H9 (cell line): ENCODE results near the gene GALC. TPM values are rescaled to one million over a fixed set of nuclear protein-coding genes. Genes with fewer than 3 reads are reported as not detected.

Experiments
- DNase-seq: peaks from one replicate; pipeline ENCODE4 v3.0.0-alpha.2; 2017
- H2AFZ ChIP-seq: one replicate; pipeline ENCODE4 v1.6.1; 2013; ENCODE audit warnings: mild to moderate bottlenecking, low read length, control low read depth, moderate library complexity
- H2AK5ac ChIP-seq: 2 replicates; pipeline ENCODE4 v1.6.1; 2013; ENCODE audit warnings: low read length, control low read depth, mixed read lengths; ENCODE audit not compliant: insufficient read length
- H2BK120ac ChIP-seq: one replicate; pipeline ENCODE4 v1.6.1; 2013; ENCODE audit warnings: low read depth, mild to moderate bottlenecking, low read length, control low read depth, inconsistent platforms; ENCODE audit not compliant: poor library complexity, severe bottlenecking
- H2BK12ac ChIP-seq: 2 replicates; pipeline ENCODE4 v1.6.1; 2013; ENCODE audit warnings: low read length, control low read depth, mixed read lengths, low read depth; ENCODE audit not compliant: insufficient read length
- H2BK15ac ChIP-seq: 2 replicates; pipeline ENCODE4 v1.6.1; 2013; ENCODE audit warnings: low read depth, low read length, control low read depth
- H2BK20ac ChIP-seq: one replicate; pipeline ENCODE4 v1.6.1; 2013; ENCODE audit warnings: low read depth, mild to moderate bottlenecking, low read length, control low read depth, inconsistent platforms; ENCODE audit not compliant: poor library complexity, severe bottlenecking
- H2BK5ac ChIP-seq: 2 replicates; pipeline ENCODE4 v1.6.1; 2013; ENCODE audit warnings: low read length, control low read depth, mixed read lengths; ENCODE audit not compliant: insufficient read length
- H3K14ac ChIP-seq: 2 replicates; pipeline ENCODE4 v1.6.1; 2013; ENCODE audit warnings: low read length, control low read depth; ENCODE audit not compliant: insufficient read depth
- H3K18ac ChIP-seq: 2 replicates; pipeline ENCODE4 v1.6.1; 2013; ENCODE audit warnings: low read depth, mild to moderate bottlenecking, mixed read lengths, low read length, control low read depth; ENCODE audit not compliant: insufficient read length
- H3K23ac ChIP-seq: 2 replicates; pipeline ENCODE4 v1.6.1; 2013; ENCODE audit warnings: low read length, control low read depth, mixed read lengths, low read depth; ENCODE audit not compliant: insufficient read length
- H3K23me2 ChIP-seq: 2 replicates; pipeline ENCODE4 v1.6.1; 2013; ENCODE audit warnings: low read depth, mild to moderate bottlenecking, mixed read lengths, low read length, control low read depth; ENCODE audit not compliant: insufficient read length, poor library complexity, severe bottlenecking
- H3K27ac ChIP-seq: 2 replicates; pipeline ENCODE4 v1.5.1; 2013; ENCODE audit warnings: low read length, control low read depth, mixed read lengths, low read depth; ENCODE audit not compliant: insufficient read length
- H3K27me3 ChIP-seq: 2 replicates; pipeline ENCODE4 v1.6.1; 2013; ENCODE audit warnings: low read length, control low read depth, inconsistent platforms; ENCODE audit not compliant: insufficient read depth
- H3K4ac ChIP-seq: 2 replicates; pipeline ENCODE4 v1.6.1; 2013; ENCODE audit warnings: low read depth, mild to moderate bottlenecking, control low read depth, inconsistent platforms, low read length, moderate library complexity
- H3K4me1 ChIP-seq: 2 replicates; pipeline ENCODE4 v1.6.1; 2013; ENCODE audit warnings: low read length, control low read depth, inconsistent platforms; ENCODE audit not compliant: insufficient read depth
- H3K4me2 ChIP-seq: 2 replicates; pipeline ENCODE4 v1.6.1; 2013; ENCODE audit warnings: low read length, control low read depth, mixed read lengths; ENCODE audit not compliant: insufficient read length, insufficient read depth
- H3K56ac ChIP-seq: 2 replicates; pipeline ENCODE4 v1.6.1; 2013; ENCODE audit warnings: low read depth, mild to moderate bottlenecking, mixed read lengths, low read length, control low read depth; ENCODE audit not compliant: insufficient read length
- H3K79me1 ChIP-seq: 2 replicates; pipeline ENCODE4 v1.6.1; 2013; ENCODE audit warnings: low read depth, mild to moderate bottlenecking, moderate library complexity, low read length, control low read depth, inconsistent platforms; ENCODE audit not compliant: insufficient read depth, poor library complexity, severe bottlenecking
- H3K79me2 ChIP-seq: 2 replicates; pipeline ENCODE4 v1.6.1; 2013; ENCODE audit warnings: low read length, control low read depth, inconsistent platforms; ENCODE audit not compliant: insufficient read depth
- H3K9ac ChIP-seq: 2 replicates; pipeline ENCODE4 v1.6.1; 2013; ENCODE audit warnings: low read length, control low read depth, mixed read lengths; ENCODE audit not compliant: insufficient read length; ENCODE audit errors: extremely low read depth
- H3K9me3 ChIP-seq: one replicate; pipeline ENCODE4 v1.6.1; 2013; ENCODE audit warnings: low read depth, low read length, inconsistent platforms; ENCODE audit not compliant: control insufficient read depth
- H3T11ph ChIP-seq: one replicate; pipeline ENCODE4 v1.6.1; 2013; ENCODE audit warnings: mild to moderate bottlenecking, low read length, control low read depth, inconsistent platforms
- H4K20me1 ChIP-seq: one replicate; pipeline ENCODE4 v1.6.1; 2013; ENCODE audit not compliant: control insufficient read depth, insufficient read length, insufficient read depth
- H4K5ac ChIP-seq: 2 replicates; pipeline ENCODE4 v1.6.1; 2013; ENCODE audit warnings: low read depth, mild to moderate bottlenecking, mixed read lengths, low read length, control low read depth; ENCODE audit not compliant: insufficient read length
- H4K8ac ChIP-seq: replicated peaks from 2 replicates; pipeline ENCODE4 v1.6.1; 2013; ENCODE audit warnings: low read length, control low read depth, mixed read lengths, low read depth; ENCODE audit not compliant: insufficient read length
- H4K91ac ChIP-seq: 2 replicates; pipeline ENCODE4 v1.6.1; 2013; ENCODE audit warnings: low read depth, mild to moderate bottlenecking, moderate library complexity, mixed read lengths, low read length, control low read depth; ENCODE audit not compliant: insufficient read length
- H3K27ac Mint-ChIP-seq, 3 experiments: 2 replicates in 2 of 3; 3 replicates in 1 of 3; pipeline ENCODE4 v1.8.0; 2020 to 2021; ENCODE audit warnings: mixed read lengths in 3 of 3, mild to moderate bottlenecking in 1 of 3, moderate library complexity in 1 of 3
- H3K27me3 Mint-ChIP-seq: 2 replicates; pipeline ENCODE4 v1.8.0; 2021; ENCODE audit warnings: low read depth, mild to moderate bottlenecking, moderate library complexity, mixed read lengths
- H3K36me3 Mint-ChIP-seq, 3 experiments: 2 replicates in 2 of 3; 3 replicates in 1 of 3; pipeline ENCODE4 v1.8.0; 2020 to 2021; ENCODE audit warnings: low read depth in 3 of 3, mixed read lengths in 3 of 3; ENCODE audit not compliant: insufficient read depth in 1 of 3
- H3K4me1 Mint-ChIP-seq, 2 experiments: 2 replicates each; pipeline ENCODE4 v1.8.0; 2020; ENCODE audit warnings: mixed read lengths in 2 of 2
- H3K4me3 Mint-ChIP-seq, 2 experiments: 2 replicates in 1 of 2; 3 replicates in 1 of 2; pipeline ENCODE4 v1.8.0; 2020 to 2021; ENCODE audit warnings: mild to moderate bottlenecking in 2 of 2, mixed read lengths in 2 of 2, moderate library complexity in 1 of 2
- H3K9me3 Mint-ChIP-seq, 2 experiments: 2 replicates in 1 of 2; 3 replicates in 1 of 2; pipeline ENCODE4 v1.8.0; 2020; ENCODE audit warnings: mild to moderate bottlenecking in 2 of 2, mixed read lengths in 2 of 2, moderate library complexity in 1 of 2
- WGBS: extraction: QIAGEN DNeasy Blood & Tissue Kit; methylation state at CpG from one replicate; pipeline ENCODE4 v1.1.7; 2013; ENCODE audit warnings: missing lambda C conversion rate, low lambda C conversion rate, mixed read lengths; ENCODE audit not compliant: insufficient read length; ENCODE audit errors: extremely low coverage; 5-methylcytosine and 5-hydroxymethylcytosine counted together
- total RNA-seq: library from RNA; stranded (reverse); gene quantifications from 2 replicates; pipeline ENCODE4 v1.2.1, GENCODE V29; 2021
- TF ChIP-seq, protein P1 (sequence below): fragments of 200-600 bp; sonication (generic); conservative IDR thresholded peaks from 3 replicates; pipeline ENCODE4 v1.8.0; 2021; ENCODE audit warnings: antibody characterized with exemption, mild to moderate bottlenecking

The GALC gene
- total RNA-seq, 1 experiment from 2014 or later: 12.4 TPM

DNA sequence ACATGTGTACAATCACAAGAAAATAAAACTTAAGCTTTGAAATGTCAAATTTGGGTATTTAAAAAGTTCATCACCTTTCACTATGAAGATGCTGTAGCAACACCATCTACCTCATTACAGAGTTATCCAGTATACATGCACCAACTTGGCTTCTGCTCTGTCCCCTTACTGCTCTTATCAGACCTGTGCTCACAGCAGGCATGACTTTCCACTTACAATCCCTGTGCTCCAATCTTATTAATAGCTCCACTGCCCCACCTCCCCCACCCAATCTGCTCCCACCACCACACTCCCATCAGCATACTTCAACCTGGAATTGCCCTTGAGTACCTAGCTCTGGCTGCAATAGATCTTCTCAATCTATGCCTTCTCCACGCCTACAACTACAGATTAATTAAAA, 13.3 kb downstream of the GALC start:
- Histone ChIP-seq H3K79me1 (no peaks in the 10 kb centered on the region), H2BK20ac (no peak overlapping the region), H3K4ac (no peak overlapping the region), H3K79me2 (no peaks in the 10 kb centered on the region), H3K9ac (no peak overlapping the region), H3K14ac (no peak overlapping the region), H2AK5ac (no peak overlapping the region), H4K91ac (no peak overlapping the region), H4K8ac (no peak overlapping the region), H2AFZ (no peak overlapping the region), H3K23me2 (no peaks in the 10 kb centered on the region), H3K23ac (no peak overlapping the region), H3K18ac (no peak overlapping the region), H3K9me3 (no peaks in the 10 kb centered on the region), H2BK5ac (no peak overlapping the region), H3K27ac (no peak overlapping the region), H3K27me3 (no peaks in the 10 kb centered on the region), H2BK12ac (no peak overlapping the region), H3T11ph (no peak overlapping the region), H4K5ac (no peak overlapping the region), H4K20me1 (no peaks in the 10 kb centered on the region), H3K4me1 (no peaks in the 10 kb centered on the region), H3K56ac (no peak overlapping the region), H3K4me2 (no peak overlapping the region), H2BK120ac (no peak overlapping the region), H2BK15ac (no peak overlapping the region)
- Mint-ChIP-seq H3K4me1 (no peaks in the 10 kb centered on the region), H3K27ac (peak overlapping the region in 1 of 3 experiments; percentile 84; a peak in 1 of 7 replicates), H3K4me3 (no peak overlapping the region), H3K36me3 (peaks cover 2 to 9% (median 4%) of the 10 kb centered on the region in 3 experiments; a peak in 5 of 7 replicates), H3K27me3 (no peaks in the 10 kb centered on the region), H3K9me3 (peaks cover 0 to 4% of the 10 kb centered on the region in 2 experiments; a peak in 1 of 5 replicates)
- TF ChIP-seq, protein P1, sequence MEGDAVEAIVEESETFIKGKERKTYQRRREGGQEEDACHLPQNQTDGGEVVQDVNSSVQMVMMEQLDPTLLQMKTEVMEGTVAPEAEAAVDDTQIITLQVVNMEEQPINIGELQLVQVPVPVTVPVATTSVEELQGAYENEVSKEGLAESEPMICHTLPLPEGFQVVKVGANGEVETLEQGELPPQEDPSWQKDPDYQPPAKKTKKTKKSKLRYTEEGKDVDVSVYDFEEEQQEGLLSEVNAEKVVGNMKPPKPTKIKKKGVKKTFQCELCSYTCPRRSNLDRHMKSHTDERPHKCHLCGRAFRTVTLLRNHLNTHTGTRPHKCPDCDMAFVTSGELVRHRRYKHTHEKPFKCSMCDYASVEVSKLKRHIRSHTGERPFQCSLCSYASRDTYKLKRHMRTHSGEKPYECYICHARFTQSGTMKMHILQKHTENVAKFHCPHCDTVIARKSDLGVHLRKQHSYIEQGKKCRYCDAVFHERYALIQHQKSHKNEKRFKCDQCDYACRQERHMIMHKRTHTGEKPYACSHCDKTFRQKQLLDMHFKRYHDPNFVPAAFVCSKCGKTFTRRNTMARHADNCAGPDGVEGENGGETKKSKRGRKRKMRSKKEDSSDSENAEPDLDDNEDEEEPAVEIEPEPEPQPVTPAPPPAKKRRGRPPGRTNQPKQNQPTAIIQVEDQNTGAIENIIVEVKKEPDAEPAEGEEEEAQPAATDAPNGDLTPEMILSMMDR: no peak
- DNase-seq: no peak
- WGBS: no CpG with 5 or more reads among the region's 1 CpG
